ENCODE results near the gene FKBP14. TPM values are rescaled to one million over a fixed set of nuclear protein-coding genes. Genes with fewer than 3 reads are reported as not detected.

The FKBP14 gene
- total RNA-seq, 2 donors from 2014 or later = 6.1 to 8.5 TPM

- peaks cover 0 to 19% of the 10 kb centered on the region in 2 donors for H3K9me3 ChIP-seq
- H3K27ac ChIP-seq = peak within 1 kb of the TSS; percentile 73 to 90
- peak within 1 kb of the TSS; percentile 78 to 97 for H3K4me3 ChIP-seq
- no peaks in the 10 kb centered on the region for H3K36me3 ChIP-seq
- H3K27me3 ChIP-seq = no peaks in the 10 kb centered on the region
- peaks cover 0 to 7% of the 10 kb centered on the region in 2 donors for H3K4me1 ChIP-seq
- TF ChIP-seq, protein P1, sequence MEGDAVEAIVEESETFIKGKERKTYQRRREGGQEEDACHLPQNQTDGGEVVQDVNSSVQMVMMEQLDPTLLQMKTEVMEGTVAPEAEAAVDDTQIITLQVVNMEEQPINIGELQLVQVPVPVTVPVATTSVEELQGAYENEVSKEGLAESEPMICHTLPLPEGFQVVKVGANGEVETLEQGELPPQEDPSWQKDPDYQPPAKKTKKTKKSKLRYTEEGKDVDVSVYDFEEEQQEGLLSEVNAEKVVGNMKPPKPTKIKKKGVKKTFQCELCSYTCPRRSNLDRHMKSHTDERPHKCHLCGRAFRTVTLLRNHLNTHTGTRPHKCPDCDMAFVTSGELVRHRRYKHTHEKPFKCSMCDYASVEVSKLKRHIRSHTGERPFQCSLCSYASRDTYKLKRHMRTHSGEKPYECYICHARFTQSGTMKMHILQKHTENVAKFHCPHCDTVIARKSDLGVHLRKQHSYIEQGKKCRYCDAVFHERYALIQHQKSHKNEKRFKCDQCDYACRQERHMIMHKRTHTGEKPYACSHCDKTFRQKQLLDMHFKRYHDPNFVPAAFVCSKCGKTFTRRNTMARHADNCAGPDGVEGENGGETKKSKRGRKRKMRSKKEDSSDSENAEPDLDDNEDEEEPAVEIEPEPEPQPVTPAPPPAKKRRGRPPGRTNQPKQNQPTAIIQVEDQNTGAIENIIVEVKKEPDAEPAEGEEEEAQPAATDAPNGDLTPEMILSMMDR (IDR thresholded peaks at IDR 0.05) = peak in 1 of 2 donors; percentile 24
- DNase-seq (ENCODE audit: low spot score) = no peak
These were observed 37.1 kb downstream of the FKBP14 start, which contains the start of gene SCRN1 for GRCh38 chr7:29989257-29989995. Gene SCRN1, minus strand, starts transcription at chr7:29989801. Its CDS starts 20,734 bp downstream, at chr7:29969067.

- H3K27me3 ChIP-seq = no peaks in the 10 kb centered on the region
- H3K4me3 ChIP-seq = peak overlapping the region; percentile 78 to 97
- no peak for DNase-seq (ENCODE audit: low spot score)
- peaks cover 0 to 14% of the 10 kb centered on the region in 2 donors for H3K9me3 ChIP-seq
- TF ChIP-seq, protein P1 (IDR thresholded peaks at IDR 0.05) = no peak
- no peaks in the 10 kb centered on the region for H3K36me3 ChIP-seq
- H3K27ac ChIP-seq = peak overlapping the region; percentile 73 to 90
- H3K4me1 ChIP-seq = peaks cover 0 to 7% of the 10 kb centered on the region in 2 donors
These were observed 37.9 kb downstream of the FKBP14 start for GRCh38 chr7:29988424-29989256.

- Histone ChIP-seq H3K4me1 (peaks cover 0 to 7% of the 10 kb centered on the region in 2 donors), H3K27ac (peak overlapping the region; percentile 73 to 90), H3K27me3 (no peaks in the 10 kb centered on the region), H3K9me3 (peaks cover 0 to 6% of the 10 kb centered on the region in 2 donors), H3K36me3 (no peaks in the 10 kb centered on the region), H3K4me3 (peak overlapping the region in 1 of 2 donors; percentile 97)
- TF ChIP-seq, protein P1 (IDR thresholded peaks at IDR 0.05) = no peak
- DNase-seq (ENCODE audit: low spot score) = no peak
These were observed 38.6 kb downstream of the FKBP14 start for GRCh38 chr7:29987811-29988317.

DNA sequence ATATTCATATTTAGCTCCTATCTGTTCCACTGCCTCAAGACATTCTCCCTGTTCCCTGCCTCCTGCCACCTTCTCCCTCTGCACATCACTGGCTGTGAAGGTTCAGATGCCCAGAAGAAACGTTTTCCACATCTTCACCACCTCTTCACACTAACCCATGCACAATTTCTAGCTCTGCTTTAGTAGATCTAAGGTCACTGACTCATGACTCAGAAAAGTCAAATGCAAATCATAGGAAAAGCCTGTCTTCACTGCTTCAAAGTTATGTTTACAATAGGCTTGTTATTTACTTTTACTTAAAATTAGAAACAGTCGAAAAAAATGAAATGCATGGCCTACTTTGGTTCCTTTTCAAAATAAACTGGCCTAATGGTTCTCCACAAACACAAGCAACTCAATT, 39.4 kb downstream of the FKBP14 start:
- TF ChIP-seq, protein P1 (IDR thresholded peaks at IDR 0.05) = no peak
- Histone ChIP-seq H3K4me3 (no peak overlapping the region), H3K36me3 (no peaks in the 10 kb centered on the region), H3K27ac (no peak overlapping the region), H3K9me3 (no peaks in the 10 kb centered on the region), H3K4me1 (peaks cover 0 to 7% of the 10 kb centered on the region in 2 donors), H3K27me3 (no peaks in the 10 kb centered on the region)
- DNase-seq (ENCODE audit: low spot score) = no peak

GRCh38 chr7:29980151-29980550, 46.4 kb downstream of the FKBP14 start:
- Histone ChIP-seq H3K27ac (no peak overlapping the region), H3K4me1 (peaks cover 0 to 11% of the 10 kb centered on the region in 2 donors), H3K27me3 (no peaks in the 10 kb centered on the region), H3K4me3 (no peak overlapping the region), H3K36me3 (no peaks in the 10 kb centered on the region), H3K9me3 (no peaks in the 10 kb centered on the region)
- TF ChIP-seq, protein P1 (IDR thresholded peaks at IDR 0.05) = no peak
- no peak for DNase-seq (ENCODE audit: low spot score)
